ENCODE measurements around the gene AHCYL1. TPM values are rescaled to one million over a fixed set of nuclear protein-coding genes. Genes with fewer than 3 reads are reported as not detected.
A peak's percentile ranks its signal among the peaks of the same experiment; 100 is the strongest.

Gene AHCYL1
- total RNA-seq, 2 donors from 2014 or later = 47.5 to 51.5 TPM

DNA sequence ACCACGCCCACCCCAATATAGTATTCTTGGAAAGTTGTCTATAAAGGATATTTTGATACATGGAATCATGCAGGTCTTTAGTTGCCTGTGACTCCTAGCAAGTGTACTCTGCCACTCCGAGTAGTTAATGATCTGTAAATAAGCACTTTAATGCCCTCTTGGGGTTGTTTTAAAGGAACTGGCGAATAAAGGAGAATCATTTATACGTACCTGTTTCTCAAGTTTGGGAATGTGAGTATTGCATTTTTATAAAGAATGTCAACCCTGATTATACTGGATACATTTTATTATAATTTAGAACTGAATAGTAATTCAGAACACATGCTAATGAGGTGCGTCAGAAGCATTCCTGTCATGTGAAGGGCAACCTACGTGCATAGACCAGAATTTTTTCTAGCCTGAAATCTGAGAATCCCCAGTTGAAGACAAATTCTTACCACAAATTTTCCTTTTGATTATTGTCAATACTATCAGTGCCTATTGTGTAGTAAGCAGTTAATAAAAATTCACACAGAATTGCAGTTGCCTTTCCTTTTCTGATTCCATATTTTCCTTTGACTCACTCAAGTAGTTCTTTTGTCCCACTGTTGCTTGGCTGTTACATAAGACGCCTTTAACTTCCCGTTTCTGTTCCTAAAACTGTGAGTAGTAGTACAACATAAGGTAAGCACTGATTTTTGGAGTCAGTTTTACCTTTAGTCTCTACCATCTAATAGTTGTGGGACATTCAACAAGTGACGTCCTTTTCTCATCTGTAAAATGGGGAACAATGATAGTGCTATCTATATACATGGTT is 5.1 kb downstream of the AHCYL1 start:
- TF ChIP-seq, protein P1, sequence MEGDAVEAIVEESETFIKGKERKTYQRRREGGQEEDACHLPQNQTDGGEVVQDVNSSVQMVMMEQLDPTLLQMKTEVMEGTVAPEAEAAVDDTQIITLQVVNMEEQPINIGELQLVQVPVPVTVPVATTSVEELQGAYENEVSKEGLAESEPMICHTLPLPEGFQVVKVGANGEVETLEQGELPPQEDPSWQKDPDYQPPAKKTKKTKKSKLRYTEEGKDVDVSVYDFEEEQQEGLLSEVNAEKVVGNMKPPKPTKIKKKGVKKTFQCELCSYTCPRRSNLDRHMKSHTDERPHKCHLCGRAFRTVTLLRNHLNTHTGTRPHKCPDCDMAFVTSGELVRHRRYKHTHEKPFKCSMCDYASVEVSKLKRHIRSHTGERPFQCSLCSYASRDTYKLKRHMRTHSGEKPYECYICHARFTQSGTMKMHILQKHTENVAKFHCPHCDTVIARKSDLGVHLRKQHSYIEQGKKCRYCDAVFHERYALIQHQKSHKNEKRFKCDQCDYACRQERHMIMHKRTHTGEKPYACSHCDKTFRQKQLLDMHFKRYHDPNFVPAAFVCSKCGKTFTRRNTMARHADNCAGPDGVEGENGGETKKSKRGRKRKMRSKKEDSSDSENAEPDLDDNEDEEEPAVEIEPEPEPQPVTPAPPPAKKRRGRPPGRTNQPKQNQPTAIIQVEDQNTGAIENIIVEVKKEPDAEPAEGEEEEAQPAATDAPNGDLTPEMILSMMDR (IDR thresholded peaks at IDR 0.05) = no peak
- no peak for TF ChIP-seq POLR2A (IDR thresholded peaks at IDR 0.05)
- TF ChIP-seq POLR2AphosphoS5 (IDR thresholded peaks at IDR 0.05) = no peak
- Histone ChIP-seq H3K4me3 (no peak overlapping the region), H3K9me3 (no peaks in the 10 kb centered on the region), H3K27me3 (replicated peaks; ENCODE audit: insufficient read depth) (no peaks in the 10 kb centered on the region), H3K36me3 (no peaks in the 10 kb centered on the region), H3K4me1 (replicated peaks) (peaks cover 9% of the 10 kb centered on the region), H3K27ac (no peak overlapping the region)
- no peak for DNase-seq (ENCODE audit: low spot score)
- intact Hi-C loops (cut with DNase I) = no loop called here
- WGBS = 61% methylated on average over 9 of the region's 9 CpGs

DNA sequence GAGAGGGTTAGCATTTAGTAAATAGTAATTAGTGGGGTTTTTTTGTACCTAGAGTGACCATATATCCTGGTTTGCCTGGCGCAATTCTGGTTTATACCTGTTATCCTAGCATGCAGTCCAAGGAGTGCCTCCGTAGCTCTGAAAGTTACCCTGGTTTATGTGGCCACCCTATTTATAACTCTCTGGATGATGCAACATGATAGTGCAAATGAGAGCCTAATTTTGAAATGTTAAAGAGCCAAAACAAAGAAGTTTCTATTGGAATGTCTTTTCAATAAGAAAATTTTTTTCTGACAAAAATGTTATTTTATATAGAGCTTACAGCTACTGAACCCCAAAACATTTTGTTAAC is 5.7 kb downstream of the AHCYL1 start:
- H3K9me3 ChIP-seq = no peaks in the 10 kb centered on the region
- 90% methylated on average over 2 of the region's 2 CpGs for WGBS
- no peaks in the 10 kb centered on the region for H3K36me3 ChIP-seq
- TF ChIP-seq, protein P1 (IDR thresholded peaks at IDR 0.05) = no peak
- no peak for TF ChIP-seq POLR2A (IDR thresholded peaks at IDR 0.05)
- TF ChIP-seq POLR2AphosphoS5 (IDR thresholded peaks at IDR 0.05) = no peak
- no peak overlapping the region for H3K4me3 ChIP-seq
- H3K27ac ChIP-seq = no peak overlapping the region
- intact Hi-C loops (cut with DNase I) = no loop called here
- peaks cover 11% of the 10 kb centered on the region for H3K4me1 ChIP-seq (replicated peaks)
- H3K27me3 ChIP-seq (replicated peaks; ENCODE audit: insufficient read depth) = no peaks in the 10 kb centered on the region
- DNase-seq (ENCODE audit: low spot score) = no peak

DNA sequence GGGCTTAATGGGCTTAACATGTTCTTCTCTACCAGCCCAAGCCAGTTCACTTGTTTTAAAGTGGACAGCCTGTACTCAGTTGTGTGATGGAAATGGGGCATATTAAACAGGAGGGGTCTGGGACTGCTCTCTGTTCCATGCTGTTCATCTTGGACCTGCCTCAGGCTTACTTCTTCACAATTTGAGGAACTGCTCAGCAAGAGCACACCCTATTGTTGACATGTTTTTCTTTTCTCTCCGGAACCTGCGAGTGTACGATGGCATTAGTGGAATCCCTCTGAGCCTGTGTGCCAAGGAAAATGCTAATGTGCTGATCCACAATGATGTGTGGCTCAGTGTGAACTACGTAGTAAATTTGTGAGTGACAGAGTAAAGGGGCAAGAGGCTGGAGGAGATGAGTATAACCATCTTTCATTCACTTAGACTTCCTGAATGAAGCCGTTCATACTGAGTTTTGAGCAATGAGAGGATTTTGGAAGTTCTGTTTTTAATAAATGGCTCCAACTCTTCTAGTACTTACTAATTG is 6.9 kb downstream of the AHCYL1 start:
- H3K27me3 ChIP-seq (replicated peaks; ENCODE audit: insufficient read depth) = no peaks in the 10 kb centered on the region
- H3K9me3 ChIP-seq = no peaks in the 10 kb centered on the region
- H3K36me3 ChIP-seq = no peaks in the 10 kb centered on the region
- H3K4me1 ChIP-seq (replicated peaks) = peaks cover 11% of the 10 kb centered on the region
- DNase-seq (ENCODE audit: low spot score) = no peak
- 57% methylated on average over 5 of the region's 5 CpGs for WGBS
- TF ChIP-seq, protein P1 (IDR thresholded peaks at IDR 0.05) = no peak
- peak; percentile 9 for TF ChIP-seq POLR2AphosphoS5 (IDR thresholded peaks at IDR 0.05)
- intact Hi-C loops (cut with DNase I) = no loop called here
- H3K4me3 ChIP-seq = no peak overlapping the region
- no peak overlapping the region for H3K27ac ChIP-seq

GRCh38 chr1:109993885-109994284 is 9.3 kb downstream of the AHCYL1 start:
- DNase-seq (ENCODE audit: low spot score) = no peak
- peaks cover 11% of the 10 kb centered on the region for H3K4me1 ChIP-seq (replicated peaks)
- no peak for TF ChIP-seq POLR2A (IDR thresholded peaks at IDR 0.05)
- TF ChIP-seq POLR2AphosphoS5 (IDR thresholded peaks at IDR 0.05) = no peak
- TF ChIP-seq, protein P1 (IDR thresholded peaks at IDR 0.05) = no peak
- no peaks in the 10 kb centered on the region for H3K27me3 ChIP-seq (replicated peaks; ENCODE audit: insufficient read depth)
- 44% methylated on average over 3 of the region's 3 CpGs for WGBS
- H3K9me3 ChIP-seq = no peaks in the 10 kb centered on the region
- intact Hi-C loops (cut with DNase I) = no loop called here
- H3K4me3 ChIP-seq = no peak overlapping the region
- no peak overlapping the region for H3K27ac ChIP-seq
- no peaks in the 10 kb centered on the region for H3K36me3 ChIP-seq

- H3K4me3 ChIP-seq = no peak overlapping the region
- no peaks in the 10 kb centered on the region for H3K36me3 ChIP-seq
- H3K9me3 ChIP-seq = no peaks in the 10 kb centered on the region
- H3K4me1 ChIP-seq (replicated peaks) = peaks cover 11% of the 10 kb centered on the region
- no peaks in the 10 kb centered on the region for H3K27me3 ChIP-seq (replicated peaks; ENCODE audit: insufficient read depth)
- 8% methylated on average over 1 of the region's 1 CpG for WGBS
- no peak for DNase-seq (ENCODE audit: low spot score)
- H3K27ac ChIP-seq = no peak overlapping the region
- no peak for TF ChIP-seq POLR2A (IDR thresholded peaks at IDR 0.05)
- peak; percentile 8 for TF ChIP-seq POLR2AphosphoS5 (IDR thresholded peaks at IDR 0.05)
- TF ChIP-seq, protein P1 (IDR thresholded peaks at IDR 0.05) = no peak
- intact Hi-C loops (cut with DNase I) = no loop called here
These were observed 10.1 kb downstream of the AHCYL1 start for GRCh38 chr1:109994654-109995053.
